Right atrium auricular region (tissue), 2 donors: ENCODE data around the gene HTR5A. TPM values are rescaled to one million over a fixed set of nuclear protein-coding genes. Genes with fewer than 3 reads are reported as not detected.

Experiments used
- DNase-seq: peaks from one replicate; pipeline ENCODE4 v3.0.0-alpha.2; 2019; ENCODE audit warnings: low spot score
- H3K27ac ChIP-seq, 2 donors: fragments of 200-600 bp; sonication (generic); 1 replicate in 1 of 2; 2 replicates in 1 of 2; pipeline ENCODE4 v1.5.1; 2016 to 2019
- H3K27me3 ChIP-seq, 2 donors: fragments of 200-600 bp; sonication (generic); one replicate each; pipeline versions ENCODE4 v1.5.1 to v1.6.0; 2017 to 2019
- H3K36me3 ChIP-seq: fragments of 200-600 bp; sonication (generic); one replicate; pipeline ENCODE4 v1.5.1; 2016
- H3K4me1 ChIP-seq, 2 donors: fragments of 200-600 bp; sonication (generic); one replicate each; pipeline versions ENCODE4 v1.5.1 to v1.6.0; 2017 to 2019
- H3K4me3 ChIP-seq, 2 donors: fragments of 200-600 bp; sonication (generic); 1 replicate in 1 of 2; 2 replicates in 1 of 2; pipeline ENCODE4 v1.5.1; 2017 to 2019; ENCODE audit warnings: mild to moderate bottlenecking in 1 of 2, moderate library complexity in 1 of 2
- H3K9me3 ChIP-seq, 2 donors: fragments of 200-600 bp; sonication (generic); one replicate each; pipeline ENCODE4 v1.5.1; 2019
- total RNA-seq, 2 donors: library from RNA; depleted of rRNA; stranded (reverse); fragments of >200 nt; gene quantifications; one replicate each; pipeline ENCODE4 v1.1.0, GENCODE V29; 2016
- TF ChIP-seq, protein P1 (sequence below), 2 donors: fragments of 200-600 bp; sonication (generic); IDR thresholded peaks; one replicate each; pipeline ENCODE4 v1.5.1; 2019; ENCODE audit warnings: antibody characterized with exemption in 2 of 2

HTR5A gene
- total RNA-seq, 2 donors from 2014 or later = not detected

DNA sequence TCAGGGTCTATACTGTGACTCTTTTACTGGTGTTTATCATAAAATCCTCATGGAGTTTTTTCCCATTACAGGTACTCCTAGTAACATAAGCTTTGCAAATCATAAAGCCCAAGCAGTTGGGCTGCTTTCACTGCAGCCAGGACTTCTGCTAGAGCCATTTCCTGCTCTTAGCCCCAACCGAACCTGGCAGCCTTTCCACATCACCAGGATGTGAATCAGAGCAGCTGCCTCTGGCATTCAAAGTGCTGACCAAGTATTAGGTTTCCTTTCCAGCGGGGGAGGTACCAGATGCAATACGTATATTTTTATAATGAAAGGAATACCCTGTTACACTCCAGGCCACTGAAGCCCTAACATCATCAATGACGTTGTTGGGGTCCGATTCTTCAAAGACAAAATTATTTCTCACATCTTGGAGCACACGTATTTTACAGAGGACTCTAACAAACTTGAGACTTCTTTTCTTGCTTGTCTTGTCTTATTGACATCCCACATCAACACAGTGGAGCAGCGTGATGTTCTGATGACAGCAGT, 3.6 kb upstream of the HTR5A start:
- Histone ChIP-seq H3K36me3 (no peaks in the 10 kb centered on the region), H3K4me1 (no peaks in the 10 kb centered on the region), H3K4me3 (no peak overlapping the region), H3K27ac (no peak overlapping the region), H3K27me3 (no peaks in the 10 kb centered on the region), H3K9me3 (no peaks in the 10 kb centered on the region)
- TF ChIP-seq, protein P1, sequence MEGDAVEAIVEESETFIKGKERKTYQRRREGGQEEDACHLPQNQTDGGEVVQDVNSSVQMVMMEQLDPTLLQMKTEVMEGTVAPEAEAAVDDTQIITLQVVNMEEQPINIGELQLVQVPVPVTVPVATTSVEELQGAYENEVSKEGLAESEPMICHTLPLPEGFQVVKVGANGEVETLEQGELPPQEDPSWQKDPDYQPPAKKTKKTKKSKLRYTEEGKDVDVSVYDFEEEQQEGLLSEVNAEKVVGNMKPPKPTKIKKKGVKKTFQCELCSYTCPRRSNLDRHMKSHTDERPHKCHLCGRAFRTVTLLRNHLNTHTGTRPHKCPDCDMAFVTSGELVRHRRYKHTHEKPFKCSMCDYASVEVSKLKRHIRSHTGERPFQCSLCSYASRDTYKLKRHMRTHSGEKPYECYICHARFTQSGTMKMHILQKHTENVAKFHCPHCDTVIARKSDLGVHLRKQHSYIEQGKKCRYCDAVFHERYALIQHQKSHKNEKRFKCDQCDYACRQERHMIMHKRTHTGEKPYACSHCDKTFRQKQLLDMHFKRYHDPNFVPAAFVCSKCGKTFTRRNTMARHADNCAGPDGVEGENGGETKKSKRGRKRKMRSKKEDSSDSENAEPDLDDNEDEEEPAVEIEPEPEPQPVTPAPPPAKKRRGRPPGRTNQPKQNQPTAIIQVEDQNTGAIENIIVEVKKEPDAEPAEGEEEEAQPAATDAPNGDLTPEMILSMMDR (IDR thresholded peaks at IDR 0.05) = no peak
- no peak for DNase-seq

DNA sequence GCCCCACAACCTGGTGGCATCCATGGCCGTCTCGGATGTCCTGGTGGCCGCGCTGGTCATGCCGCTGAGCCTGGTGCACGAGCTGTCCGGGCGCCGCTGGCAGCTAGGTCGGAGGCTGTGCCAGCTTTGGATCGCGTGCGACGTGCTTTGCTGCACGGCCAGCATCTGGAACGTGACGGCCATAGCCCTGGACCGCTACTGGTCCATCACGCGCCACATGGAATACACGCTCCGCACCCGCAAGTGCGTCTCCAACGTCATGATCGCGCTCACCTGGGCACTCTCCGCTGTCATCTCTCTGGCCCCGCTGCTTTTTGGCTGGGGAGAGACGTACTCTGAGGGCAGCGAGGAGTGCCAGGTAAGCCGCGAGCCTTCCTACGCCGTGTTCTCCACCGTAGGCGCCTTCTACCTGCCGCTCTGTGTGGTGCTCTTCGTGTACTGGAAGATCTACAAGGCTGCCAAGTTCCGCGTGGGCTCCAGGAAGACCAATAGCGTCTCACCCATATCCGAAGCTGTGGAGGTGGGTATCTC, 1.1 kb downstream of the HTR5A start:
- DNase-seq = peak; percentile 9
- Histone ChIP-seq H3K4me1 (no peaks in the 10 kb centered on the region), H3K9me3 (no peaks in the 10 kb centered on the region), H3K27ac (no peak overlapping the region), H3K4me3 (no peak overlapping the region), H3K27me3 (no peaks in the 10 kb centered on the region), H3K36me3 (no peaks in the 10 kb centered on the region)
- TF ChIP-seq, protein P1 (IDR thresholded peaks at IDR 0.05) = no peak

DNA sequence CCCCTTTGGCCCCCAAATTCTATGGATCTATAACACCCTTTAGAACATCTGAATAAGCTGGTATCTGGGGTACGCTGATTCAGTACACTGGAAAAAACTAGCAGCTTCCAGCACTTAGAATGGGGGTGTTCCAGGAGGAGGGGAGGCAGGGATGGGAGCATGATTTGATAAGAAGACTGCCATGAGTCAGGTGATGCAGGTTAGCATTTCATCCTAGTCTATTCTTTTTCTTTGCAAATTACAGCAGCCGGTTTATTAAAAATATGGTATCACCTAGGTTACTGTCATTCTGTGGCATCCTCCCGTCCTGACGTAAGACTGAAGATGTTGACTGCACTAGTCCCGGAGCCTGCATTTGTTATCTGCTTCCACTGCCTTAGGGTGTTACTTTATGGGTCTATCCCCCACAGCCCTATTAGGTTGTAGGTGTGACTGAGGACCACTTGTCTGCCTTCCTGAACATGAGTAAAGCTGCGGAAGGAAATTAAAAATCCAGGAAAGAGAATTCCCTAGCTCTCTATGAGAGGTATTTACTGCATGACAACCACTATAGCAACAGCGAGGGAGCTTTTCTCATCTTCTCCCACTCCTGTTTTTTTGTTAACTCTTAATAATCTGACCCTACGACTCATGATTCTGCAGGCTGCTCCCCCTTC, 1.9 kb downstream of the HTR5A start:
- H3K27me3 ChIP-seq = no peaks in the 10 kb centered on the region
- TF ChIP-seq, protein P1 (IDR thresholded peaks at IDR 0.05) = no peak
- no peak for DNase-seq
- H3K27ac ChIP-seq = no peak overlapping the region
- H3K9me3 ChIP-seq = no peaks in the 10 kb centered on the region
- H3K36me3 ChIP-seq = no peaks in the 10 kb centered on the region
- H3K4me3 ChIP-seq = no peak overlapping the region
- no peaks in the 10 kb centered on the region for H3K4me1 ChIP-seq

DNA sequence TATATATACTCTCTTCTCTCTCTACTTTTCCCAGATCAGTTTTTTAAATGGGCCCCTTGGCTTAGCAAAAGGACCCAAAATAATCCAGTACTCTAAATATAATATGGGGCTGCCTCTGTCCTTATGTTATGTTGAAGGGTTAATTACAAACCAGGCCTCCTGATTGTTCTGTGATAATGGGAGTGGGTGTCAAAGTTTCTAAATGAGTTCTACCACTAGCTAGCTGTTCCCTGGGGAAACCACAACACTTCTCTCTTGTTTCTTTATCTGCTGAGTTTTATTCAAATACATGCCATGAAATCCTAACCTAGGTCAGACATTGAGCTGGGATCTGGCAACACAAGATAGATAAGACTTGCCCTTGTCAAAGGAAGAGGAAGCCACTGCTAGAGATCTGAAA, 3.8 kb downstream of the HTR5A start:
- TF ChIP-seq, protein P1 (IDR thresholded peaks at IDR 0.05) = no peak
- H3K27me3 ChIP-seq = no peaks in the 10 kb centered on the region
- no peaks in the 10 kb centered on the region for H3K36me3 ChIP-seq
- no peak overlapping the region for H3K27ac ChIP-seq
- no peaks in the 10 kb centered on the region for H3K9me3 ChIP-seq
- H3K4me3 ChIP-seq = no peak overlapping the region
- no peaks in the 10 kb centered on the region for H3K4me1 ChIP-seq
- DNase-seq = no peak

DNA sequence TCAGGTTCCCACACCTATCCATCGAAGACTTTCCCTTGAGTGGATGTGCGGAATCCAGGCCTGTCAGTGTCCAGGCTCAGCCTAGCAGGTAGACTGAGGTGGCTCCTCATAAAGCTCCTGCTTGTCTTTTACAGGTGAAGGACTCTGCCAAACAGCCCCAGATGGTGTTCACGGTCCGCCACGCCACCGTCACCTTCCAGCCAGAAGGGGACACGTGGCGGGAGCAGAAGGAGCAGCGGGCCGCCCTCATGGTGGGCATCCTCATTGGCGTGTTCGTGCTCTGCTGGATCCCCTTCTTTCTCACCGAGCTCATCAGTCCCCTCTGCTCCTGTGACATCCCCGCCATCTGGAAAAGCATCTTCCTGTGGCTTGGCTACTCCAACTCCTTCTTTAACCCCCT, 13.9 kb downstream of the HTR5A start:
- TF ChIP-seq, protein P1 (IDR thresholded peaks at IDR 0.05) = no peak
- no peak overlapping the region for H3K27ac ChIP-seq
- no peak for DNase-seq
- no peaks in the 10 kb centered on the region for H3K36me3 ChIP-seq
- H3K9me3 ChIP-seq = no peaks in the 10 kb centered on the region
- no peaks in the 10 kb centered on the region for H3K4me1 ChIP-seq
- H3K4me3 ChIP-seq = no peak overlapping the region
- no peaks in the 10 kb centered on the region for H3K27me3 ChIP-seq
